Heart left ventricle (tissue), 13 donors: ENCODE measurements around the gene ITGB1BP1.

Experiments used
- CTCF ChIP-seq, 12 donors: fragments of 200-600 bp; sonication (generic) in 4 of 12; IDR thresholded peaks; one replicate each; pipeline versions ENCODE4 v1.5.0 to v1.8.0; 2018 to 2022; ENCODE audit warnings: antibody characterized with exemption in 12 of 12, mild to moderate bottlenecking in 5 of 12
- POLR2A ChIP-seq, 2 donors: fragments of 450-650 bp; IDR thresholded peaks; one replicate each; pipeline ENCODE4 v1.6.1; 2017; ENCODE audit warnings: antibody characterized with exemption in 2 of 2, mild to moderate bottlenecking in 2 of 2, moderate library complexity in 2 of 2
- donor health status: ischemic (EF 13 %, LVEDD 7.1; RV severe dilation, severe dysfunction).
- donor health status: DM: no; HTN: yes; CAD: no.
- donor health status: DM: no; HTN: no; CAD: no.
- donor health status: ischemic (EF 25% LVEDD 6.9; RV normal size, moderate dysfunction).
- donor health status: ischemic (EF 25% LVEDD 5.7; RV mildly dilated, moderate dysfunction).
- donor health status: ischemic (EF 35%, LVEDD 5.7; RV mildly dilated, moderate dysfunction).
- donor health status: nonischemic (EF 11% LVEDD 7.7; RV severe dilation, severe dysfunction).
- donor health status: DM: yes; HTN: yes; CAD: no.
- donor health status: PGD.
- donor health status: ischemic (EF 29% LVEDD 5.4; RV normal size, mild dysfunction).
- donor health status: nonischemic (EF 23%, LVEDD 6.1; RV moderate dilation, normal function).

DNA sequence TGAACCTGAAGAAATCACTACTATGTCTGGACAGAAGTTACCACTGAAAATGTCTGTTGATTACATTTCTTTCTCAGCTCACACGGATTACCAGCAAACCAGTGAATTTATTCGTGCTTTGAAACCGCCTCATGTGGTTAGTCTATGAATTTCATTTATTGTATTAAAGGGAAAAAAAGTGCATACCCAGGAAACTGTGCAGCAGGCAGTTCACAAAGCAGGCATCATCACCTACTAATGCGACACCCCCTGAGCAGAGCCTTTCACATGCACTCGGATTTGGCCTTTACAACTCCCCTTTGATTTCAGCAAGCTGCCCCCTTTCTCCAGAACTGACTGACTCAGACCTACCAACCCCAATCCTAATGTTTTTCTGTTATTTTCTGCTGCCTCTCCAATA lies 20.2 kb upstream of the ITGB1BP1 start:
- no peak for TF ChIP-seq CTCF (IDR thresholded peaks at IDR 0.05)
- no peak for TF ChIP-seq POLR2A (IDR thresholded peaks at IDR 0.05)
